ENCODE data around the gene SEL1L3. TPM values are rescaled to one million over a fixed set of nuclear protein-coding genes. Genes with fewer than 3 reads are reported as not detected.

The SEL1L3 gene
- total RNA-seq, 1 experiment from 2014 or later, result 48.3 TPM

- peaks cover 12 to 17% of the 10 kb centered on the region in 2 experiments for H3K4me1 Mint-ChIP-seq
These were observed 41.3 kb upstream of the SEL1L3 start for GRCh38 chr4:25903900-25904747.

More at GRCh38 chr4:25903900-25904747, 41.3 kb upstream of the SEL1L3 start:
- no peak for DNase-seq
- no peaks in the 10 kb centered on the region for H3K79me1 ChIP-seq (ENCODE audit: insufficient read depth, low read depth, low read length, poor library complexity, severe bottlenecking)
- H3K4ac ChIP-seq (ENCODE audit: low read depth, low read length), result no peak overlapping the region
- H3K27me3 Mint-ChIP-seq (ENCODE audit: low read depth), result peaks cover 3% of the 10 kb centered on the region
- H3K9me3 Mint-ChIP-seq, result peaks cover 3 to 9% of the 10 kb centered on the region in 2 experiments; a peak in 4 of 5 replicates
- no peak overlapping the region for H3T11ph ChIP-seq (ENCODE audit: low read length)
- no peaks in the 10 kb centered on the region for H3K23me2 ChIP-seq (ENCODE audit: insufficient read length, low read depth, low read length, poor library complexity, severe bottlenecking)
- no peak overlapping the region for H4K5ac ChIP-seq (ENCODE audit: insufficient read length, low read depth, low read length)
- H3K27ac Mint-ChIP-seq, result no peak overlapping the region
- no peaks in the 10 kb centered on the region for H3K27me3 ChIP-seq (ENCODE audit: insufficient read depth, low read length)
- H2BK20ac ChIP-seq (ENCODE audit: low read depth, low read length, poor library complexity, severe bottlenecking), result no peak overlapping the region
- no CpG with 5 or more reads among the region's 8 CpGs for WGBS (ENCODE audit: extremely low coverage, insufficient read length, low lambda C conversion rate)
- no peak overlapping the region for H4K91ac ChIP-seq (ENCODE audit: insufficient read length, low read depth, low read length)
- H3K4me2 ChIP-seq (ENCODE audit: insufficient read depth, insufficient read length, low read length), result no peak overlapping the region
- no peak overlapping the region for H3K14ac ChIP-seq (ENCODE audit: insufficient read depth, low read length)
- H3K23ac ChIP-seq (ENCODE audit: insufficient read length, low read depth, low read length), result no peak overlapping the region
- no peak overlapping the region for H2BK120ac ChIP-seq (ENCODE audit: low read depth, low read length, poor library complexity, severe bottlenecking)
- H3K18ac ChIP-seq (ENCODE audit: insufficient read length, low read depth, low read length), result no peak overlapping the region
- no peaks in the 10 kb centered on the region for H3K4me1 ChIP-seq (ENCODE audit: insufficient read depth, low read length)
- H2AFZ ChIP-seq (ENCODE audit: low read length), result no peak overlapping the region
- no peak overlapping the region for H2BK15ac ChIP-seq (ENCODE audit: low read depth, low read length)
- TF ChIP-seq, protein P1, sequence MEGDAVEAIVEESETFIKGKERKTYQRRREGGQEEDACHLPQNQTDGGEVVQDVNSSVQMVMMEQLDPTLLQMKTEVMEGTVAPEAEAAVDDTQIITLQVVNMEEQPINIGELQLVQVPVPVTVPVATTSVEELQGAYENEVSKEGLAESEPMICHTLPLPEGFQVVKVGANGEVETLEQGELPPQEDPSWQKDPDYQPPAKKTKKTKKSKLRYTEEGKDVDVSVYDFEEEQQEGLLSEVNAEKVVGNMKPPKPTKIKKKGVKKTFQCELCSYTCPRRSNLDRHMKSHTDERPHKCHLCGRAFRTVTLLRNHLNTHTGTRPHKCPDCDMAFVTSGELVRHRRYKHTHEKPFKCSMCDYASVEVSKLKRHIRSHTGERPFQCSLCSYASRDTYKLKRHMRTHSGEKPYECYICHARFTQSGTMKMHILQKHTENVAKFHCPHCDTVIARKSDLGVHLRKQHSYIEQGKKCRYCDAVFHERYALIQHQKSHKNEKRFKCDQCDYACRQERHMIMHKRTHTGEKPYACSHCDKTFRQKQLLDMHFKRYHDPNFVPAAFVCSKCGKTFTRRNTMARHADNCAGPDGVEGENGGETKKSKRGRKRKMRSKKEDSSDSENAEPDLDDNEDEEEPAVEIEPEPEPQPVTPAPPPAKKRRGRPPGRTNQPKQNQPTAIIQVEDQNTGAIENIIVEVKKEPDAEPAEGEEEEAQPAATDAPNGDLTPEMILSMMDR (conservative IDR thresholded peaks at IDR 0.05), result no peak
- no peak overlapping the region for H2BK12ac ChIP-seq (ENCODE audit: insufficient read length, low read depth, low read length)
- no peak overlapping the region for H3K9ac ChIP-seq (ENCODE audit: extremely low read depth, insufficient read length, low read length)
- no peak overlapping the region for H4K8ac ChIP-seq (replicated peaks; ENCODE audit: insufficient read length, low read depth, low read length)
- H2AK5ac ChIP-seq (ENCODE audit: insufficient read length, low read length), result no peak overlapping the region
- H3K9me3 ChIP-seq (ENCODE audit: control insufficient read depth, low read depth, low read length), result no peaks in the 10 kb centered on the region
- no peaks in the 10 kb centered on the region for H4K20me1 ChIP-seq (ENCODE audit: control insufficient read depth, insufficient read depth, insufficient read length)
- H3K4me3 Mint-ChIP-seq, result no peak overlapping the region
- no peak overlapping the region for H3K56ac ChIP-seq (ENCODE audit: insufficient read length, low read depth, low read length)
- H3K79me2 ChIP-seq (ENCODE audit: insufficient read depth, low read length), result no peaks in the 10 kb centered on the region
- no peak overlapping the region for H2BK5ac ChIP-seq (ENCODE audit: insufficient read length, low read length)
- H3K27ac ChIP-seq (ENCODE audit: insufficient read length, low read depth, low read length), result no peak overlapping the region
- peaks cover 0 to 4% (median 4%) of the 10 kb centered on the region in 3 experiments; a peak in 2 of 7 replicates for H3K36me3 Mint-ChIP-seq (ENCODE audit: insufficient read depth in 1 of 3, low read depth in 3 of 3)

All from H9 (cell line).